Measurements from ENCODE around the gene ESPL1.

The ESPL1 gene

DNA sequence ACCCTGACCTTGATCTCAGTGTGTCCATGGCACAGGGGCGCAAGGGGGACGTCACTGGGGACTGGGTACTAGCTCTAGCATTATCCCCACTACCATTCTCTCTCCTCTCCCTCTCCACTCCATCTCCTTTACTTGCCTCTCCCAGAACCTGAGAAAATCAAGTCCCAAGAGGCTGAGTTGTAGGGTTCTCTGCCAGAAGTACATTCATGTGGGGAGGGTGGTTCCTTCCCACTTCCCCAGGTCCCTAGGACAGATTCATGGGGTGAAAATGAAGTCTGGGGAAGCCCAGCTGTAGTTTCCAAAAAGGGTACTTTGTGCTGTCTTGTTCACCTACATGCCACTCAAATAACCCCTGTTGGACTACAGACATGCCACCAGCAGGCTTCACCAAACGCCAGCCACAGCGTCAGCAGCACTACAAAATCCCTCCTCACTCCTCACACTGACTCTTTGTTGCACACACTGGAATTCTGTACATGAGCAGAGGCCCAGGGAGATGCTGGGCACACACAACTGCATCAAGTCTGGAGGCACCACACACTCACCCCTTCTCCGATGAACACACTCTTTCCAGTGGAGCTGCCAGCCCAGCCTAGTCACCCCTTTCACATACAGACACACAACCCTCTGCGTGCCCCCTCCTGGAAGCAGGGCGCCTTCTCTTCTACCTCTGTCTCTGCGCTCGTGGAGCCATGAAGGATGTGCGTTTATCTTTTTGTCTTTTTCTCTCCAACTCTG is 43.0 kb upstream of the ESPL1 start:
- Histone ChIP-seq H3K9me3 (no peaks in the 10 kb centered on the region), H3K4me3 (ENCODE audit: low read depth, low read length) (no peak overlapping the region), H3K36me3 (no peaks in the 10 kb centered on the region), H3K4me1 (peaks cover 16% of the 10 kb centered on the region), H3K27me3 (no peaks in the 10 kb centered on the region)
- DNase-seq, result no peak
- TF ChIP-seq, protein P1, sequence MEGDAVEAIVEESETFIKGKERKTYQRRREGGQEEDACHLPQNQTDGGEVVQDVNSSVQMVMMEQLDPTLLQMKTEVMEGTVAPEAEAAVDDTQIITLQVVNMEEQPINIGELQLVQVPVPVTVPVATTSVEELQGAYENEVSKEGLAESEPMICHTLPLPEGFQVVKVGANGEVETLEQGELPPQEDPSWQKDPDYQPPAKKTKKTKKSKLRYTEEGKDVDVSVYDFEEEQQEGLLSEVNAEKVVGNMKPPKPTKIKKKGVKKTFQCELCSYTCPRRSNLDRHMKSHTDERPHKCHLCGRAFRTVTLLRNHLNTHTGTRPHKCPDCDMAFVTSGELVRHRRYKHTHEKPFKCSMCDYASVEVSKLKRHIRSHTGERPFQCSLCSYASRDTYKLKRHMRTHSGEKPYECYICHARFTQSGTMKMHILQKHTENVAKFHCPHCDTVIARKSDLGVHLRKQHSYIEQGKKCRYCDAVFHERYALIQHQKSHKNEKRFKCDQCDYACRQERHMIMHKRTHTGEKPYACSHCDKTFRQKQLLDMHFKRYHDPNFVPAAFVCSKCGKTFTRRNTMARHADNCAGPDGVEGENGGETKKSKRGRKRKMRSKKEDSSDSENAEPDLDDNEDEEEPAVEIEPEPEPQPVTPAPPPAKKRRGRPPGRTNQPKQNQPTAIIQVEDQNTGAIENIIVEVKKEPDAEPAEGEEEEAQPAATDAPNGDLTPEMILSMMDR (IDR thresholded peaks at IDR 0.05; ENCODE audit: low read depth, low read length), result no peak

DNA sequence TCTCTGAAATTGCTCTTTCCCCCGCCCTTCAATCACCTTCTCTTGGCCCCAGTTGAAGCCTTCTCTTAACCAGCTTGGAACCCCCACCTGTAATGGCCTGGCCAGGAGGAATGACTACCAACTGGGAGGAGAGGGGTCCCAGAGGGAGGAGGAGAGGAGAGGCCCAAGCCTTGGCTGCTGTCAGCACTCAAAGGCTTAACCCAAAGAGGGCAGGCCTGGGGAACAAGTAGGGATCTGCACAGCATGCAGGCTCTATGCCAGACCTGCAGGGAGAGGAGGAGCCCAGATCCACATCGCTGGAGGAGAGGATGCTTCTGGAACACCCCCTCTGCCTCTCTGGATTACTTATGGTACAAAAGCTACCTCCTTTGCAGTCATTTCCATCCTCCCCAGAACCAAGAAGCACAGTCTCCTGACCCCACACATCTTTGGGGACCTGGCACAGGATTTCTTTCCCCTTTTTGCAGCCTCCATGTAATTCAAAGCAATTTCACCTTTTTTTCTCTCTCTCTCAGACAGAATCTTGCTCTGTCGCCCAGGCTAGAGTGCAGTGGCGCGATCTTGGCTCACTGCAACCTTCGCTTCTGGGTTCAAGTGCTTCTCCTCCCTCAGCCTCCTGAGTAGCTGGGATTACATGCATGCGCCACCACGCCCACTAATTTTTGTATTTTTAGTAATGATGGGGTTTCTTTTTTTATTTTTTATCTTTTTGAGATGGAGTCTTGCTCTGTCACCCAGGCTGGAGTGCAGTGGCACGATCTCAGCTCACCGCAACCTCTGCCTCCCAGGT is 42.3 kb upstream of the ESPL1 start:
- Histone ChIP-seq H3K27me3 (no peaks in the 10 kb centered on the region), H3K4me1 (peaks cover 16% of the 10 kb centered on the region), H3K36me3 (no peaks in the 10 kb centered on the region), H3K9me3 (no peaks in the 10 kb centered on the region), H3K4me3 (ENCODE audit: low read depth, low read length) (no peak overlapping the region)
- TF ChIP-seq, protein P1 (IDR thresholded peaks at IDR 0.05; ENCODE audit: low read depth, low read length), result 0 out of 2 replicates have a peak, but pooled peaks have one; percentile 16
- DNase-seq, result peak; percentile 46

DNA sequence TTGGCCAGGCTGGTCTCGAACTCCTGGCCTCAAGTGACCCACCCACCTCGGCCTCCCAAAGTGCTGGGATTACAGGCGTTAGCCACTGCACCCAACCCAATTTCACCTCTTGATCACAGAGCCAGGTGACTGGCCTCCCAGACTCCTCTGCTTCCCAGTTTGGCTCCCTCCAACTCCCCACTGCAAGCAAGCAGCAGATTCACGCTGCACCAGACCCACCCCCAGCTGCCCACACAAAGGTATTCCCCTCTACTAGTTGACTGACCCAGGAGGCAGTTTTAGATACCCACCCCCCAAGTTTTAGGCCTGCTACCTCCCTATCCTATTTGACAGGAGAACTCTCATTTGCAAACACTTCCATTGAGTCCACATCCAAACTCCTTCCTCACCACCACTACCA is 41.3 kb upstream of the ESPL1 start:
- H3K9me3 ChIP-seq, result no peaks in the 10 kb centered on the region
- TF ChIP-seq, protein P1 (IDR thresholded peaks at IDR 0.05; ENCODE audit: low read depth, low read length), result no peak
- H3K36me3 ChIP-seq, result no peaks in the 10 kb centered on the region
- H3K4me3 ChIP-seq (ENCODE audit: low read depth, low read length), result no peak overlapping the region
- peaks cover 19% of the 10 kb centered on the region for H3K4me1 ChIP-seq
- DNase-seq, result no peak
- H3K27me3 ChIP-seq, result no peaks in the 10 kb centered on the region

DNA sequence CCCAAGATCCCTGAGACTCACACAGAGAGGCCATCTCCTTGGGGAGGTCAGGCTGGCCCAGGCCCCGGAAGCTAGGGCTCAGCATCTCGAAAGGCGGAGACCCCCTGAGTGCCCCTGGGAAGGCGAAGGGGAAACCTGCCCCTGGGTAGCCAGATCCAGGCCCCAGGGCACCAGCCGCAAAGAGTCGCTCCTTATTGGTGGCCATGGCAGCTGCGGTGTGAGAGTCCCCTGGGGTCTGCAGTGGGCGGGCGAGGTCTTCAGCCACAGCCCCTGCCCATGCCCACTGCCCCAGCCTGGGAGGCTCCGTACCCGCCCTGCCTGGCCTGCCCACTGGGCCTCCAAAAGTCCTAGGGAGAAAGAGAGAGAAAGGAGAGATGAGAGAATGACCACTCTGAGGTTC is 40.8 kb upstream of the ESPL1 start:
- Histone ChIP-seq H3K9me3 (no peaks in the 10 kb centered on the region), H3K4me3 (ENCODE audit: low read depth, low read length) (no peak overlapping the region), H3K27me3 (no peaks in the 10 kb centered on the region), H3K4me1 (peaks cover 16% of the 10 kb centered on the region), H3K36me3 (no peaks in the 10 kb centered on the region)
- TF ChIP-seq, protein P1 (IDR thresholded peaks at IDR 0.05; ENCODE audit: low read depth, low read length), result no peak
- DNase-seq, result no peak

DNA sequence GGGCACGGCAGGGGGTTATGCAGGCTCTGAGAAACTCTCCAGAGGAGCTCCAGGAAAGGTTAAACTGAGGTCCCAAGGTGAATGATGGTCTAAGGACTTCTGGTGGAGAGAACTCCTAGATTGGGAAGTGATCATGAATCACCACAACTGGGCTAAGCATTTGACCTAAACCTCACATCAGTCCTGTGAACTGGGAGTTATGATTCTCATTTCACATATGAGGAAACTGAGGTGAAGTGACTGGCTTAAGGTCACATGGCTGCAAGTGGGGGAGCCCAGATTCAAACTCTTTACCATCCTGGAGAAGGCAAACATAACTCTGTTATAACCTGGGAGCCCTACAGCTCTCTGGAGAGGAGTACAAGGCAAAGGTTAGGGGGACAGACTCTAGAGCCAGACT is 40.3 kb upstream of the ESPL1 start:
- H3K4me1 ChIP-seq, result peaks cover 17% of the 10 kb centered on the region
- no peaks in the 10 kb centered on the region for H3K9me3 ChIP-seq
- TF ChIP-seq, protein P1 (IDR thresholded peaks at IDR 0.05; ENCODE audit: low read depth, low read length), result no peak
- H3K27me3 ChIP-seq, result no peaks in the 10 kb centered on the region
- no peaks in the 10 kb centered on the region for H3K36me3 ChIP-seq
- DNase-seq, result no peak
- H3K4me3 ChIP-seq (ENCODE audit: low read depth, low read length), result no peak overlapping the region

DNA sequence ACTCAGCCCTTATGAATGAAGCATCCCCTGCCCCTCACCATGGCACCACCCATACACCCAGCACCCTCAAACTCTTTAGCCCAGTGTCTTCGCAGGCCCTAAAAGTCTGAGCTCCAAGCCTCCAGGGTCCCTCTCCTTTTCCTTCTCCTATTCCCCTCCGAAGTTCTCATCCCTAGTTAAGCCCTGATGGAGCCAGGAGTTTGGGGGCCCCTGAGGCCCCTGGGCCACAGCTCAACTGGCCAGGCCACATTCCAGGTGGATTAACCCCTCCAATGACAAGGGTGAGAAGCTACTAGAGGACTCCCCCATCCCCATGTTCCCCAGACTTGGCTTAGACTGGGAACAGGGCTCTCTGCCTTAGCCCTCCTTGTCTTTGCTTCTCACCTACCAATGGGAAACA is 38.6 kb upstream of the ESPL1 start:
- DNase-seq, result no peak
- Histone ChIP-seq H3K4me3 (ENCODE audit: low read depth, low read length) (no peak overlapping the region), H3K36me3 (no peaks in the 10 kb centered on the region), H3K4me1 (peaks cover 28% of the 10 kb centered on the region), H3K9me3 (no peaks in the 10 kb centered on the region), H3K27me3 (no peaks in the 10 kb centered on the region)
- TF ChIP-seq, protein P1 (IDR thresholded peaks at IDR 0.05; ENCODE audit: low read depth, low read length), result no peak
